OCI-M2 (cell line): ENCODE data around the gene CCR2.
"Not testable (repeated sequence)": the region's sequence is repeated elsewhere in the genome, so short reads cannot be mapped to it uniquely, and the experiment has no call there.

Source experiments
- DNase-seq: peaks from one replicate; lab custom pipeline; 2025; ENCODE audit not compliant: unreplicated experiment; lab: John Stamatoyannopoulos, UW

The CCR2 gene

GRCh38 chr3:46375814-46376213 lies 21.9 kb downstream of the CCR2 start:
- DNase-seq = no peak

DNA sequence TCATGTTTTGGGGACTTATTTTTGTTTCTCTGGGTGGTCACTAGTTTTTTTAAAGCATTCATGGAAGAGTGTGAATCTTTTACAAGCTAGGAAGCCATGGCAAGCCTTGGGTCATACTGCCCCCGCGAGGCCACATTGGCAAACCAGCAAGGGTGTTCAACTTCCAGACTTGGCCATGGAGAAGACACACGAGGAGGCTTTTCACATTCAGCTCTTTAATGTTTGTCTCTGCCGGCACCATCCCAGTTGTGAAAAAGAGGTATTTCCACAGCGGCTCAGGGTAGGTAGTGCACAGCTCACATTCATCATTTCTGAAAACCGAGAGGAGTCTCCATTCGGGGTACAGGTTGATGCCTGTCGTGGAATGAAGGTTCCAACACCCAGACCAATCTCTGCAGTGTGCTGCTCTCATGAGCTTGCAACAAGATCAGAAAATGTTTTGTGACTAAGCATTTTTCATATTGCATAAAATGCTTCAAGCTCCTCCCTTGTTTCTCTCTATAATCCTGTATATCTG lies 24.6 kb downstream of the CCR2 start:
- DNase-seq = peak; percentile 20

- DNase-seq = no peak
Observed at GRCh38 chr3:46380471-46381221, 26.7 kb downstream of the CCR2 start.

- DNase-seq = no peak
Observed at GRCh38 chr3:46381625-46382024, 27.7 kb downstream of the CCR2 start.

GRCh38 chr3:46383211-46383950 lies 29.5 kb downstream of the CCR2 start:
- no peak for DNase-seq

DNA sequence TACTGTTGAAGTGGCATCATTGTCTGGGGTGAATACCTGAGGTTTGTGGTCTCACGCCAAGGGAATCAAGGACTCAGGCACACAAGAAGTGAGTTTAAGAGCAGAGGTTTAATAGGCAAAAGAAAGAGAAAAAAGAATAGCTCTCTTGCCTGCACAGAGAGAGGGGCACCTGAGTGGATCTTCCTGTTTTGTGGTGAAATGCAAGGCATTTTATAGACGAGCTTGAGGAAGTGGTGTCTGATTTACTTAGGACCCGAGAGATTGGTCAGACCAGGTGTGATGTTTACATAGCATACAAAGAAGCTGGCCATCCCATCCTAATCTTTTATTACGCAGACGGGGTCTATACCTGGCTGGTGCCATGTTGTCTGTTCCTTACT lies 30.0 kb downstream of the CCR2 start:
- DNase-seq = no peak

- DNase-seq = no peak
Observed at GRCh38 chr3:46386205-46386604, 32.3 kb downstream of the CCR2 start.

DNA sequence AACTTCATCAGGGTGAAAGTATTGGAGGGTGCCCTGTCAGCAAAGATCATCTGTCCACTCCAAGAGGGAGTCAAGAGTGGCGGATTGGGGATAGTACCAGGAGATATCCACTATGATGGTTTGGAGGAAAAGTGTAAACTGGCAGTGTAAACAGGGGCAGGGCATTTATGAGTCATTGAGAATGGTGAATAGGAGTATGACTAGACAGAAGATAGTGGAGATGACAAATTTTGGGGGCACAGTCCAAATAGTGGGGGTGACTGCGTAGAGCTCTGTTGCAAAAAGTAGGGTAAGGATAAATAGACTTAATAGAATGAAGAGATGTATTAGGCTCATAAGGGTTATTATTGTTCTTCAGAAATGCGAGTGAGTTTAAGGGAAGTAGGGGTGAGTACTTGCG lies 34.9 kb downstream of the CCR2 start:
- not testable (repeated sequence) for DNase-seq

DNA sequence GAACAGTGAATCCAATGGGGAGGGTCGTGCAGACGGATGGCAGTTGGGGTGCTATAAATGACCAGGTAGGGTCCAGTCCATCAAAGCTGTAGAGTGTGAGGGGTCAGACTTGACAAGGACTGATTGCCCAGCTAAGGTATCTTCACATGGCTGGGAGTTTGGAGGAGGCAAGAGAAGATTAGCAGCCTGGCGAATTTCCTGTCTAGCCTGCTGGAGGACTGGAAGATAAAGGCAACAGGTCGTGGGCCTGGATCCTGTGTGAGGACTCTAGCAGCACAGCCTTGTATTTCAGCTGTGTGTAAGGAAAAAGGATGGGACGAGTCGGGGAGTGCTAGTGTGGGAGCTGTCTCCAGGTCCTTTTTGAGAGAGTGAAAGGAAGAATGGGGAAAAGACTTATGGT lies 35.4 kb downstream of the CCR2 start:
- DNase-seq = no peak

- DNase-seq = not testable (repeated sequence)
Observed at GRCh38 chr3:46391526-46391925, 37.6 kb downstream of the CCR2 start.

DNA sequence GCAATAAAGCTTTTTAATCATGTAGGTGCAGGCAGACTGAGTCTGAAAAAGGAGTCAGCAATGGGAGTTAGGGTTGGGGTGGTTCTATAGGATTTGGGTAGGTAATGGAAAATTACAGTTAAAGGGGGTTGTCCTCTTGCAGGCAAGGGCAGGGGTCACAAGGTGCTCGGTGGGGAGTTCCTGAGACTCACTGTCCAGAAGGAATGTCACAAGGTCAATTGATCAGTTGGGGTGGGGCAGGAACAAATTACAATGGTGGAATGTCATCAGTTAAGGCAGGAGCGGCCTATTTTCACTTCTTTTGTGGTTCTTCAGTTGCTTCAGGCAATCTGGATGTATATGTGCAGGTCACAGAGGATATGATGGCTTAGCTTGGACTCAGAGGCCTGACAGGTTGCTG lies 39.1 kb downstream of the CCR2 start:
- DNase-seq = no peak

- no peak for DNase-seq
Observed at GRCh38 chr3:46393554-46394434, 39.9 kb downstream of the CCR2 start.

DNA sequence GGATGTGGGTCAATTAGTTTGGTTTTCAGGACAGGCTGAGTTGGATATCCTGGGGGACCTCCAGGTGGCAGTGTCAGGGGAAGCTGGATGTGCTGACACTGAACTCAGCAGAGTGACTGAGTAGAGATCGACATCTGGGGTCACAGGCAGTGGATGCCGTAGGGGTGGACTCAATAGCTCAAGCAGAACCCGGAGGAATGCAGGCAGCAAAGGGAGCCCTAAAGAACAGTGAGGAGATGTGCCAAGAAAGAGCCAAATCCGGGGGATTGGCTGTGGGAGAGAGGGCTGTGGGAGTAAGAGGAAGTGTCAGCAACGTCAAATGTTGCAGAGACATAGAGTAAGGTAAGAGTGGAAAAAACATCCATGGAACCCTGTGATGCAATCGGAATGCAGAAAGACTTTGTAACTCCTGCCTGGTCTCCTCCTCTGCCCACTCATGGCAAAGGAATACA lies 41.3 kb downstream of the CCR2 start:
- no peak for DNase-seq

DNA sequence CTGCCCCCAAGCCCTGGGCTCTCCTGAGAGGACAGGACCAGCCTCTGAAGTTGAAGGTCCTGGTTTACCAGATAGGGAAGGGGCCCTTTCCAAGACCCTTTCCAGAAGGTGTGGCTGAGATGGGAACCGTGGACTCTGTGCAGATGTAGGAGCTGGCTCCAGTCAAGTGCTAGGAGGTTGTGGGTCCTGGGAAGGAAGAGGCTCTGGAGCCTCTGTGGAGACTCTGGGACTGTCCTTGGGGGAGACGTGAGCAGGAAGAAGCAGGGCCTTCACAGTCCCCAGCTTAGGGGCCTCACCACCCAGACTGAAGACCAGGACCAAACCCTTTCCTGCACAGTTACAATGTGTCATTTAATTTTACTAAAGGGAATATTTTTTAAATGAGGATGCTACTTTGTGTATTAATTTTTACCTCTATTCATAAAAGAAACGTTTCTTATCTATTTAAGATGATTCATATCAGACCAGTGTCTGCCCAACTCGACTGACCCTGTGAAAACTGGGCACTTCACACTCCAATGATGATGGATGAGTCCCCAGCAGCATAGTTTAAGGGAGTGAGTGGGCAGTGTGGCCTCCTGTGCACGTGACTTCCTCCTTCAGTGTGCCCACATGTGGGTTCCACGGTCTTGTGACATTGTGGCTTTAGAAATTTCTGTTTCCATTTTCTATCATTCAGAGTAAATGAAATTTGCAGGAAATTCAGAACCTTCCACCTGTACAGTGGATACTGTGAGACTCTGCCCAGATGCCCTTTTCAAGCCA lies 42.0 kb downstream of the CCR2 start:
- DNase-seq = no peak

DNA sequence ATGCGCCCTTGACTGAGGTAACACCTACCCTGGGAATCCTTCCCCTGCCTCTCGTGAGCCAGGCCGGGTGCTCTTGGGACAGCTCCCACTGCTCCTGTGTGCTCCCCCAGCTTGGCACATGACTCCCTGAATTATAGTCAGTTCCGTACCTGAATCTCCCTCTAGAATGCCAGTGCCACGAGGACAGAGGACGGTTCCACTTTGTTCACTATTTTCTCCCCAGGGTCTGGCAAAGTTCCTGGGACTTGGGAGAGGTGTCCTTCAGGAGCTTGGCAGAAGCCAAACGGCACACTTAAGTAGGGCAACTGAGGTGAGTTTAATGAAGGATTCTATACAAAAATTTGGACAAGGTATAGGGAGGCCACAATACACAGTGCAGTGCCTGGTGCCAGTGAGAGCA lies 43.2 kb downstream of the CCR2 start:
- no peak for DNase-seq

DNA sequence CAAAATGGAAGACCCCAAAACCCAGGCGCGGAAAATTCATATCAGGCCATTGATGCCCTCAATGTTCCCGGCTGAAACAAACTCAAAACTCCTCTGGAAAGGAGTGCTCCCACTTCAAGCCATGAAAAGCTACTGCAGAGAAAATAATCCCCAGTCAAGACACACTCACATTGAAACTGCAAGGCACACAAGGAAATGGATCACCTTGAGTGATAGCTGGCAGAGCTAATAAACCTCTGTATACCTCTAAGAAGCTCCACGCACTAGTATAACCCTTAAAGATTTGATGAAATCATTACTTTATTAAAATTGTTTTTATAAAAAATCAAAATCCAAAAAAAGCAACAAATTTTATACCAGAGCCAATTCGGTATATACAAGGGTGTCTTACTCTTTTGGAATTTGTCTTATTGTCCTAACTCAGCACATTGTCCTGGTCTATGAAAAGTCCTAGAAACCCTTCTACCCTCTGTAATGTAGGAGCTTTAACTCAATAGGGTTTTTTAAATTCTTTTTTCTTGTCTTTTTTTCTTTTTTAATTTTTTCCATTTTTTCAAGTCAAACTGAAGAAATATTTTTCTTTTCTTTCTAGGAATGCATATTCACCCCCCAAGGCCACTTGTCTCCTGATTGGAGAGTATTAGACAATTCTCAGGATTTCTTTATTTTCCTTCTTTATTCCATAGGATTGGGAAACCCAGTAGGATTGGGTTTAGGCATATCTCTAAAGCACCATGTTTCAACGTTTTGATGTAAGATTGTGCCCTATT lies 44.5 kb downstream of the CCR2 start:
- DNase-seq = no peak

- DNase-seq = no peak
Observed at GRCh38 chr3:46399098-46399497, 45.2 kb downstream of the CCR2 start.

- no peak for DNase-seq
Observed at GRCh38 chr3:46399557-46399956, 45.6 kb downstream of the CCR2 start.

DNA sequence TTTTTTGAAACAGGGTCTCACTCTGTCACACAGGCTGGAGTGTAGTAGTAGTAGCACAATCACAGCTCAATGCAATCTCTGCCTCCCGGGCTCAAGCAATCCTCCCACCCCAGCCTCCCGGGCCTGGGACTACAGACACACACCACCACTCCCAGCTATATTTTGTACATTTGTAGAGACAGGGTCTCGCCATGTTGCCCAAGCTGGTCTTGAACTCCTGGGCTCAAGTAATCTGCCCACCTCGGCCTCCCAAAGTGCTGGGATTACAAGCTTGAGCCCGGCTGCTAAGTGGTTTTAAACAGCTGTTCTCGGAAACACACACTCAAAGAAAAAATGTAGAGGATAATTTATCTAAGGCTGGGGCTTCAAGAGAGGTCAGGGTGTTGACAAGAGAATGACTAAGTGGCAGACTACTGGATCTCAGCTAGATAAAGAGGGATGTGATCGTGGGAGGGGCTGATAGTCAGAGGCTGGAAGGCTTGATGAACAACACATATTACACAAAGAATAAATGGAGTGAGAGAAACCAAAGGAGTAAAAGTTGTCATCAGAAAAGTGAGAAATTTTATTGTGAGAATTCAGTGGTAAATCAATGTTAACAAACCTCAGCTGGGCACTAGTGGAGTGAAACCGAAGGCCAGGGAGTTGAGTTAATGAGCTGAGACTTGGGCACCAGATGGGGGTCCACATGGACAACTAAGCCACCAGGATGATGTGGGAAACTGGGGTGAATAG lies 46.3 kb downstream of the CCR2 start:
- DNase-seq = peak; percentile 6
